NCI-H146 treated with DMSO at 0.1 percent for 48 hours (cell line): ENCODE measurements around the gene BRI3BP.

Source experiments
- DNase-seq: peaks from one replicate; lab custom pipeline; 2025; ENCODE audit not compliant: unreplicated experiment; lab: John Stamatoyannopoulos, UW

The BRI3BP gene, protein sequence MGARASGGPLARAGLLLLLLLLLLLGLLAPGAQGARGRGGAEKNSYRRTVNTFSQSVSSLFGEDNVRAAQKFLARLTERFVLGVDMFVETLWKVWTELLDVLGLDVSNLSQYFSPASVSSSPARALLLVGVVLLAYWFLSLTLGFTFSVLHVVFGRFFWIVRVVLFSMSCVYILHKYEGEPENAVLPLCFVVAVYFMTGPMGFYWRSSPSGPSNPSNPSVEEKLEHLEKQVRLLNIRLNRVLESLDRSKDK

DNA sequence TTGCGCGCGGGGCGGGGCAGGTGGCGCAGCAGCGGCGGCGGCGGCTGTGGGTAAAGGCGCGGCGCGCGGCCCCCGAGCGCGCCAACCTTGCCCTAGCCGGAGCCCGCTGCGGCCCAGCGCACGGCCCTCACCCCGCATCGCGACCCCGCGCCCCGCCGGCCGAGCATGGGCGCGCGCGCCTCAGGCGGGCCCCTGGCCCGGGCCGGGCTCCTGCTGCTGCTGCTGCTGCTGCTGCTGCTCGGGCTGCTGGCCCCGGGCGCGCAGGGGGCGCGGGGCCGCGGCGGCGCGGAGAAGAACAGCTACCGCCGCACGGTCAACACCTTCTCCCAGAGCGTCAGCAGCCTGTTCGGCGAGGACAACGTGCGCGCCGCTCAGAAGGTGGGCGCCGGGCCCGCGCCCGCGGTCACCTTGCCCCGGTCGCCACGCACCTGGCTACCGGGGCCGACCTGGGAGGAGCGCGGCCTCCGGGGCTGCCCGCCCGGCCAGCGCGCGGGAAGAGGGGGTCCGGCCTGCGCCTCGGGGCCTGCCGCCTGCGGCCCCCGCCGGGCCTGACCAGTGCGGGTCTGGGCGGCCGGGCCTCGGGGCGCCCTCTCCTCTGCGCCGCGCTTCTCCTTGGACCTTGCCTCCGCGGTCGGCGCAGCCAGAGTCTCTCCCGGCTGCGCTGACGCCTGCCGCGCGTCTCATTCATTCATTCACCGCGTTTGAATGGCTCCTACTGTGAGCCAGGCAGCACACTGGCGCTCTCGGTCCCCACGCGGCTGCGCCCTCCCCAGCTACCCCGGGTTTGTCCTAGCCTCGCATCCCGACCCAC is at the start of gene BRI3BP:
TSS of gene BRI3BP (plus strand) at position 20 of the 811 bp plus-strand sequence. CDS start at position 166, 146 bp downstream.
- peak; percentile 32 for DNase-seq

DNA sequence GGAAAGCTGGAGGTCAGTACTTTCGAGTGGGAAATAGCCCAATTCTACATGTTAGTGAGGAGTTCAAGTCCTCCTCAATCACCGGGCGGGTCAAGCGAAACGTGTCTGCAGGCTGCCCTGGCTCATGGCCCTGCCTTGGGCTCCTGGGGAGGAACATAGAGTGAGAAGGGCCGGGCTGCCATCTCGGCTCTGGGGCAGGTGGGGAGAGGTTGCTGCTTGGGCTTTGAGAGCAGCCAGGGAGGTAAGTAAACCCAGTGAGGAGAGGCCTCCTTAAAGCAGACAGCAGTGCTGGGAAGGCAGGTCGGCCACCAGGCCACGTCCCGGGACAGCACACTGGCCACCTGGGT is 47.0 kb upstream of the BRI3BP start:
- DNase-seq, result no peak

DNA sequence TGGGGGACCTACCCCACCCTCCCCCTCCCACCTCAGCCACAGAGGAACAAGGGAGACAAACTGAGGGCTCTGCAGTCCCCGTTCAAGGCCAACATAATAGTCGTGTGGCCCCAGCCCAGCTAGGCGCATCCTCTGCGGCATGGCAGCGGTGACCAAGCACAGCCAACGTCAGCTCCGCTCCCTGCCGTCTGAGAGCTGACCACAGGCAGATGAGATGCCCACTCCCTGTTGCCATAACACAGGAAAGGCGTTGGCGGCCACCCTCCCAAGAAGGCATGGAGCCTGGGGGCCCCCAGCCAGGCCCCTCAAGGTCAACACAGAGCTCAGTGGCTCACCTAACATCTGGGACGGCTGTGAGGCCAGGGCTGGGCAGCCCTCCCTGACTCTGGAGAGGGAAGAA is 46.4 kb upstream of the BRI3BP start:
- no peak for DNase-seq

DNA sequence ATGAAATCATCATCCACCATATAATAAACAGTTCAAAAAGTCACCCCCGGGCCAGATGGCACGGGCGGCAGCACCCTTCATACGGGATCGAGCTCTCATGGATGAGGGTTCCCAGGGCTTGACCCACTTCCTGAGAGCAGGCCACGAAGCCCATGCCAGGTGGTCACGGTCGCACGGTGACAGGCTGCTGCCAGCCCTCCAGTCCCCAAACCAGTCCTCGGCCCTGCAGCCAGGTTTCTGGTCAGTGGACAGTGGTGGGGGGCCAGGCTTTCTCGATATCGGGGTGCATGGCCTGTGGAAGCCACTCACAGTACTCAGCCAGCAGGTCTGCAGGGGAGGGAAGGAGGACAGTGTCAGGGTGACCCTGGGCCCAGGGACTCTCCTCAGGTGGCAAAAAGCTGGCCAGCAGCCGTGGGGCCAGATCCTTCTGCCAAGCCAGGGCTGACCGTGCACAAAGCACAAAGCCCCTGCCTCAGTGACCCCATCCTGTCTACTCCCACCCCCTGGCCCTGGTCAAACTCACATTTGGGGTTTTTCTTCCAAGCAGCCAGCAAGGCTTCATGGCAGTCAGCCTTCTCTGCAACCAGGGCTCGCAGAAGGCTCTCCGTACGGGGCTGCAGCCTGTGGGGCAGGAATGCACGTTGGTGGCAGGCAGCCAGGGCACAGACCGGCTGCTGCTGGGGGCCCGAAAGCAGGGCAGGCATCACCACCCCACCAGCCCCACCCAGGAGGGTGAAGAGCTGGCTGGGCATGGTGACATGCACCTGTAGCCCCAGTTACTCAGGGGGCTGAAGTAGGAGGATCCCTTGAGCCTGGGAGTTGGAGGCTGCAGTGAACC is 45.7 kb upstream of the BRI3BP start:
- DNase-seq, result no peak

DNA sequence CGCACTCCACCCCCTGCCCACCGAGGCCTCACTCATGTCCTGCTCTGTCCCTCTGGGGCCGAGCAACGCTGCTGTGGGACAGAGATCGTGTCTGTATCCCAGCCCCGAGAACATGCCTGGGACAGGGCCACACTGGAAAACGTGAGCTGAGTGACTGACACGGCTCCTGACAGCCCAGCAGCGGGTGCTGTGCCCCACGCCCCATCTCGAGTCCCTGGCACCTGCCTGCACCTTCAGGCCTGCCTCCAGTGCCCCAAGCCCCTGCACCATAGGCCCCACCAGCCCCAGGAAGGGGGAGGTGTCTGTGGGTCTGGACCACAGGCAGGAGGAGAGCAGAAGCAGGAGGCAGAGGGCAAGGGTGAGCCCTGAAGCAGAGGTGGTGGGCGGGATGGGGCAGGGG is 44.4 kb upstream of the BRI3BP start:
- no peak for DNase-seq

DNA sequence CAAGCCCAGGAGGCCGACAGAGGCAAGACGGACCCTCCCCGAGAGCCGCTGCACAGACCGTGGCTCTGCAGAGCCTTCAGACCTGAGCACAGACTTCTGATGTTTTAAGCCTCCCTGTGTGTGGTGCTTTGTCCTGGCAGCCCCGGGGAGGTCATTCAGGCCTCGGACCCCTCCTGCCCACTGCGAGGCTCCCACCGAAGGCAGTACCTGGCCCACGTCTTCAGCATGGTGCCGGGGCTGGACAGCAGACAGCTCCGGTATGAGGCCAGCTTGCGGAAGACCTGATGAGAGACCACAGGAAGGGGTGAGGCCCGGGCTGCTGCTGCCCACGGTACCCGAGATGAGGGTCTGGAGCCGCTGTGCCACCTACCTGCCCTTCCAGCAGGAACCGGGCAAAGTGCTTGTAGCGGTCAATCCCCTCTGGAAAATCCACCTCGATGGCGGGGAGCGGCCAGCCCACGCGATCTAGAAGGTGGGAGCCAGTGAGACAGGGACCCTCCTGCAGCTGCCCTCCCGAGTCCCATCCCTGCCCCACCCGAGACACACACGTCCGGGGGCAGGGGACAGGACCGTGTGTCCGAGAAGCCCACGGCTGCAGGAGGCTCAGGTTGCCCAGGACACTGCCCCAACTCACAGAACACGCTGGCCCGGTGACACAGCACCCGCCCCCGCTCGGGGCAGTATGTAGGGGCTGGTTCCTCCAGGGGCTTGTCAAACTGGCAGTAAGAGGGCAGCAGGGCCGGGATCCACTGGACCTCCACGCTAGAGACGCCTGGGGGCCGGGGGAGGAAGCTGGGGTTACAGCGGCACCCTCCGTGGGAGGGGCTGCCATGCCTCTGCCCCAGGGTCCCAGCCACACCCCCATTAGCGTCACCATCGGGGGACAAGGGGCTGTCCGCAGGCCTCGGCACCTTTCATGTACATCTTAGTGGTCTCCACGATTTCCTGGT is 43.4 kb upstream of the BRI3BP start:
- DNase-seq, result no peak

DNA sequence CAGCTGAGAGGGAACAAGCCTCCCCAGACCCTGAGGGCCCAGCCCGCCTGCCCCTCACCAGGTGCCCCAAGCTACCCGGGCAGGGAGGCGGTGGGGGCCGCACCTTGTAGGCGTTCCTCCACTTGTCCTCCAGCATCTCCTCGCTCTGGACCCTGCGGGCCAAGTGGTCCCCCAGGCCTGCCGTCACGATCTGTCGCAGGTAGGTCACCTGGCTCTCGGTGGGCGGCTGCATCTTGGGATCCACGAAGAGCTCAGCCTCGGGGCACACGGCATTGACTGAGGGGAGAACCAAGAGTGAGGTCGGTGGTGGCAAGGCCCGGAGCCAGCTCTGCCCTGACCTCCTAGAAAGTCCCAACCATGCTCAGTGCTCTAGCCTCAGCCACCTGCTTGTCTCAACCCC is 41.1 kb upstream of the BRI3BP start:
- DNase-seq, result no peak

DNA sequence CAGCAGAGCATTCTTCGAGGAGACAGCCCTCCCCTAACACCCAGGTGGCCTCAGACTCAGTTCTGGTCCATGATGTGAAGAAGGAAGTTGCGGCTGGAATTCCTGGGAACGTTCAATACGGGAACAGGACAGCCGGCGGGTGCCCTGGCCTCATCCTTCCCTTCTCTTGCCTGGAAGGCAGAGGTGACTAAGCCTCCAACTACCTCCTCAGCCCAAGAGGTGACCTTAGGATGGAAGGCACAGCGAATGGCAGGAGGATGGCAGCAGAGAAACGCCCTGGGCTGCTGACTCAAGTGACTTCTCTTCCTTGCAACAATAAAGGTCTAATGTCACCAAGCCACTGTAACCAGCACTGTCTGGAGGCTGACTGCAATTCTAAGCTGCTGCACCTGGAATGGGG is 40.6 kb upstream of the BRI3BP start:
- no peak for DNase-seq

DNA sequence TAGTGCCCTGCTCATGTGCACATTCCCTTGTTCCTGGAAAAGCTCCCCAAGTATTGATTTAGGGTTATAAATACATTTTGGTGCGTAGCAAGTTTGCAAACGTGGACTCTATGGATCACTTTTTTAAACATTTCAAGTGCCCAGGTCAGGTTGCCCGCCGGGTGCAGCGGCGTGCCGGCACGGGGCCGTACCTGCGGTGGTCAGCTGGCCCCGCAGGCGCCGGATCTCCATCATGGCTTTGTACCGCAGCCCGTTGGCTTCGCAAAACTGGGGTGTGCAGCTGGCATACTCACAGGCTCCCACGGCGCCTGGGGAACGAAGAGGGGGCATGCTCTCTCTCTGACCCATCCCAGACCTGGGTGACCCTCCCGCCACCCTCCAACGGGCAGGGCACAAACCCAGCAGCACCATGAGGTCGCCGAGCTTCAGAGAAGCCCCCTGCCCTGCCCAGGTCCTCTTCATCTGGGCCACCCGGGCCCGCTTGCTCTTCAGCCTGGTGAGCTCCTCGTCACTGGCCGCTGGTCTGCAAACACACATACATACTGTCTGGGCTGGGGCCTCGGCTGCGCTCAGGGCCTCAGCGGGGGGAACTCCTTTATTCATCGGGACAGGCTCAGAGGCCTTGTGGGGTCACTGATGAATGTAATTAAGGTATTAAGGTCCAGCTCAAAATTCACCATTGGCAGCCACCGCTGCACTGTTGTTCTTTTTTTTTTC is 39.6 kb upstream of the BRI3BP start:
- DNase-seq, result no peak

DNA sequence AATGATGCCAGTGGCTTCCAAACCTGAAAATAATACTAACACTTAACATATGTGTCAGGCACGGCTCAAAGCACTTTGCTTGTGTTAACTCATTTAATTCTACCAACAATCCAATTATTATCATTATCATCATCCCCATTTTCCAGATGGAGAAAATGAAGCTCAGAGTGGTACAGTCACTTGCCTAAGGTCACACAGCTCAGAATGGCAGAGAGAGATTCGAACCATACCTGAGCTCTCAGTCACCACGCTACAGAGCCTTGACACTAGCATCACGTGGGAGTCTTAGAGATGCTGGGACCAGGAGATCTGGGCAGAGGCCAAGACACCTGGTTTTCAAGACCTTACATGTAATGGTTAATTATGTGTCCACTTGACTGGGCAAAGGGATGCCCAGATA is 38.7 kb upstream of the BRI3BP start:
- DNase-seq, result no peak

DNA sequence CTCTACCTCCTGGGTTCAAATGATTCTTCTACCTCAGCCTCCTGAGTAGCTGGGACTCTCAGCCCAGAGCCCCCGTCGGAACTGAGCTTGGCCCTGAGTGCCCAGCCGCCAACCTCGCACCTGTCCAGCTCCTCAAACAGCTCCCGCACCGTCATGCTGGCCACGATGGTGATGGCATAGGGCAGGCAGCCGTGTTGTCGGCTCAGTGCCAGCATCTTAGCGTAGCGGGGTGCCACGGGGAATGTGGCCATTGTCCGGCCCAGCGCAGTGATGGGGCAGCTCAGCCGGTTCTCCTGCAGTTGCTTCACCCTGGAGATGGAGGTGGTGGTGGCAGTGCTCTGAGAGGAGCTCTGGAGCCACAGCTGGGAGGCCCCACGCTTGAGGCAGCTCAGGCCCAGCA is 36.9 kb upstream of the BRI3BP start:
- DNase-seq, result no peak

DNA sequence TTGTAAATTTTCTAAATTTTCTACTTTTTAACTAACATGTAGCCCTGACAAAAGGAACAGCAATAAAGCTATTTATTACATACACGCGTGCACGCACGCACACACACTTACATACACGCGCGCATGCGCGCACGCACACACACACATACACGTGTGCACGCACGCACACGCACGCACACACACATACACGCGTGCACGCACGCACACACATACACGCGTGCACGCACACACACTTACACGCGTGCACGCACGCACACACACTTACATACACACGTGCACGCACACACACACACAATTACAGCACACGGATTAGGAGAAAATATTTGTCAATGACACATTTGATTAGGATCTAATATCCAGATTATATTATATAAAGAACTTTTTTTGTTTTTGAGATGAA is 32.4 kb upstream of the BRI3BP start:
- DNase-seq, result no peak

DNA sequence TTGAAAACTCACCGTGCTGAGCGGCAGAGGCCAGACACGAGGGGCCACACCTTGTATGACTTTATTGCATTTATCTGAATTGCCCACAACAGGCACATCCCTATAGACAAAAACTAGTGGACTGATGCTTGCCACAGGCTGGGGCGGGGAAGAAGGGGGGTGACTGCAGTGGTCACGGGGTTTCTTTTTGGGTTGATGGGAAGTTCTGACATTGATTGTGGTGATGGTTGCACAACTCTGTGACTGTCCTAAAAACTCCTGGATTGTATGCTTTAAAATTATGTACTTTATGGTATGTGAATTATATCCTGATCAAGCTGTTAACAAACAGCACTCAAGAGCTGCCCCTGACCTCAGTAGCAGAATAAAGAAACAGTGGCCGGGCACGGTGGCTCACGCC is 30.2 kb upstream of the BRI3BP start:
- DNase-seq, result no peak

DNA sequence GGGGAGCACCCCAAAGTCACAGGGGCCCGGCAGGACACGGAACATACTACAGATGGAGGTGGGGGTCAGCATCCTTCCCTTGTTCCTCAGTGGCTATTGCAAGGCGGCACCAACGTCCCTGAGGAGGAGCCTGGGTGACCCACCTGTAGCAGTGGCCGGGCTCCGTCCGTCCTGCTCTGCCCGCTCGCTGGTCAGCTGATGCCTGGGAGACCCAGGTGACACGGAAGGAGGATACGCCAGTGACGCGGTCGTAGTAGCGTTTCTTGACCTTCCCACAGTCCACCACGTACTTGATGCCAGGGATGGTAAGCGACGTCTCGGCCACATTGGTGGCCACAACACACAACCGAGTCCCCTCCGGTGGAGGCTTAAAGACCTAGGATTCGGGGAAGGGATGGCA is 29.2 kb upstream of the BRI3BP start:
- DNase-seq, result no peak

DNA sequence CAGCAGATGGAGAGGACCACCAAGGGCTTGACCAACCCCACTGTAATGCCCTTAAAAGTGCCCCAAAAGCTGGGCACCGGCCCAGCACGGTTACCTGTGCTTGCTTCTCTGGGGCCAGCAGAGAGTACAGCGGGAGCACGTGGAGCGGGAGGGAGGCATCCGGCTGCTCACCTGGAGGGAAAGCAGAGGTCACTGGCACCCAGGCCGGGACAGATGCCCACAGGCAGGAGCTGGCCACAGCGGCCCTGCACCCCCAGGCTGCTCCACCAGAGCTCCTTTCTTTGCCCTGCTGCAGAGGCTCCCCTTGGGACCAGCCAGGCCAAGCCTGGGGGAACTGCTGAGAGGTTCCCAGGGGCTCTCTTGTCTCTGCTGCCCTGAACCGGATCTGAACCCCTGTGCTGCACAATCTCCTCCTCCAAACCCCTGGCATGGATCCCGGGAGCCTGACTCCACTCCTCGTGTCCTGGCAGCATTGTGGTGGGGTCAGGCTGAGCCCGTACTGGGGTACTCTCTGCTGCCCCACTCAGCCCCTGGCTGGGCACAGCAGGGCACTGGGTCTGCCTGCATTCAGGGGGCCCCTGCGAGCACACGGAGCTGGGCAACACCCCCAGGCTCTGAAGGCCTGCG is 28.5 kb upstream of the BRI3BP start:
- no peak for DNase-seq

DNA sequence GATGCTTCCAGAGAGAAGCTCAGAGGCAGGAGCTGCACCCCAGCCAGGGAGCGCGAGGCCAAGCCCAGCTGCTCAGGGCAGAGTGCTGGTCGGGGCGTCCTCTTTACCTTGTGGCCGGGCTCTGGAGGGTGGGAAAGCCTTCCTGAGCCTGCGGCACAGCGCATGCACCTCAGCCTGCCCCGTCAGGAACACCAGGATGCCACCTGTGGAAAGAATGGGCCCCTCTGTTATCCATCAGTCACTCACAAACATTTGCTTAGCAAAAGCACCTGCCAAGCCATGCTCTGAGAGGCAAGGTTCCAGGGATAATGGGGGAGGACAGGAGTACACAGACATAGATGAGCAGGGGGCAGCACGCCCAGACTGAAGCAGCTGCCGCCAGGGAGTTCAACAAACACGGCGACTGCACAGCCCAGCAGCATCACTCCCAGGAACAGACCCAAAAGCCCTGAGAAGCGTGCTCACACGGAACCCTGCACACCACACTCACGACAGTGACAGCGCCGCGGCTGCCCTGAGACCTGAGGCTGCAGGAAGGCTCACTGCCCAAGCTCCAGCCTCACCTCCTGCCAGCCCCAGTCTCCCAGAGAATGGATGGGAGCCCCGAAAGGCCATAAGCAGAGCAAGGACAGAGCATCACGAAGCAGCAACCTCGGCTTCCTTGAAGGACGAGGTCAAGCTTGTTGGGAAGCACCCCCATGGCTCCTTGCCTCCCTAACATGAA is 26.3 kb upstream of the BRI3BP start:
- no peak for DNase-seq

DNA sequence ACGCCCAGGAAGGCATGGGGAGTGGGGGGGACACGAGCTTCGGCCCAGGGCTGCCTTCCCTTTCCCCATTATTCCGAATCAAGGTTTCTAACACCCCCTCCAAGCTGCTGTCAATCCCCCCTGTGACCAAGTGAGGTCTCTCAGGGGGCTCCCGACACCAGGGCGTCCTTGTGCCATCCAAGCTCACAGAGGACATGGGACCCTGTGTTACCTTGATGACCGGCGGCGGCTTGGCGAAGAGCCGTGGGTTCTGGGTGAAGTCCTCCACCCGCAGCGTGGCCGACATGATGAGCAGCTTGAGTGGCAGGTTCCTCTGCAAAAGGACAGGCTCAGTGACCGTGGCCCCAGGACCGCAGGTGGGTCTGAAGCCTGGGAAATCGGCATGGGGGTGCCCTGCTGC is 24.8 kb upstream of the BRI3BP start:
- no peak for DNase-seq

DNA sequence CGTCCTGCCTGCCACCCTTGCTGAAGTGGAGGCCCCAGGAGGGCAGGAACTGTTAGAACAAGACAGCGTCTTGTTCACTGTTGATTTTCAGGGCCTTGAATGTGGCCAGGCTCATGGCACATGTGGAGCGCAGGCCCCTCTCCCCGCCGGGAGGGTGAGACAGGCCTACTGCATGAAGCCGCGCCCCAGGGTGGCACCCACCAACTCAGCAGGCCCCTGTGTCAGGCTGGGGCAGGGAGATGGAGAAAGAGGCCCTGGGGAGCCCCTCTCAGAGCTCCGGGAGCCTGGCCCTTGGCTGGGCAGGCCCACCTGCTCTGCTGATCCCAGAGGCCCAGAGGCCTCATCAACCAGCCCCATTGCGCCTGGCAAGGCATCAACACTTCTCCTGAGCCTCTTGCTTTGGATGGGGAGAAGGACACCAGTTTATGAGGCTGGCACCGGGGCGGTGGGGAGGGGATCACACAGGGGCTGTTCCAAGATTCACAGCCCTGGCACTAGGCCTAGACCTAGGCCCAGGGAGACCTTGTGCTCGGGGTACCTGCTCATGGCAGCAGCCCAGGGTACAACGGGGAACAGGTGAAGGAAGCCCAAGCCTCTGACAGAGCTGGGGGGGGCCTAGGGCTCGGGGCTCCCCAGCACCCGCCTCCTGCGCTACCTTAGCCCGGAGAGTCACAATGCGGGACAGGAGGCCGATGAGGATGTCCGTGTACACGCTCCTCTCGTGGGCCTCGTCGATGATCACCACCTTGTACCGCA is 22.6 kb upstream of the BRI3BP start:
- no peak for DNase-seq
